ENCODE data around the gene SMIM22.

GRCh38 chr16:4825196-4825595 lies 30.0 kb downstream of the SMIM22 start:
- TF ChIP-seq EZH2 (IDR thresholded peaks at IDR 0.05; ENCODE audit: borderline replicate concordance, low read depth, low read length, severe bottlenecking) = no peak
- TF ChIP-seq POLR2A (IDR thresholded peaks at IDR 0.05; ENCODE audit: low read depth, low read length) = no peak
- TF ChIP-seq POLR2AphosphoS5 (IDR thresholded peaks at IDR 0.05; ENCODE audit: insufficient read depth, low read depth, low read length) = no peak
- no peak for TF ChIP-seq CTCF (IDR thresholded peaks at IDR 0.05; ENCODE audit: extremely low read depth in 1 of 2, insufficient read depth in 1 of 2, low read depth in 1 of 2, low read length in 2 of 2)
- no peak for TF ChIP-seq JUN (IDR thresholded peaks at IDR 0.05; ENCODE audit: borderline replicate concordance, insufficient read depth, insufficient read length, low read depth)
- TF ChIP-seq MAX (IDR thresholded peaks at IDR 0.05; ENCODE audit: insufficient read depth, insufficient read length) = no peak

Data from endothelial cell of umbilical vein (primary cell).